ENCODE measurements around the gene MAPK13.
"Not testable (repeated sequence)": the region's sequence is repeated elsewhere in the genome, so short reads cannot be mapped to it uniquely, and the experiment has no call there.

MAPK13 gene

GRCh38 chr6:36127462-36128016 is 2.8 kb upstream of the MAPK13 start:
- no peak for DNase-seq (ENCODE audit: low read depth, low spot score)

- no peak for DNase-seq (ENCODE audit: low read depth, low spot score)
Observed at GRCh38 chr6:36128073-36128472, 2.2 kb upstream of the MAPK13 start.

- DNase-seq (ENCODE audit: low read depth, low spot score): no peak
Observed at GRCh38 chr6:36128793-36129192, 1.5 kb upstream of the MAPK13 start.

GRCh38 chr6:36129334-36129733 is 979 bp upstream of the MAPK13 start:
- not testable (repeated sequence) for DNase-seq (ENCODE audit: low read depth, low spot score)

- no peak for DNase-seq (ENCODE audit: low read depth, low spot score)
Observed at GRCh38 chr6:36130667-36131510, 576 bp downstream of the MAPK13 start.

- DNase-seq (ENCODE audit: low read depth, low spot score): no peak
Observed at GRCh38 chr6:36131511-36132245, 1.4 kb downstream of the MAPK13 start.

GRCh38 chr6:36132246-36132895 is 2.1 kb downstream of the MAPK13 start:
- DNase-seq (ENCODE audit: low read depth, low spot score): no peak

- no peak for DNase-seq (ENCODE audit: low read depth, low spot score)
Observed at GRCh38 chr6:36133148-36133547, 2.8 kb downstream of the MAPK13 start.

- DNase-seq (ENCODE audit: low read depth, low spot score): no peak
Observed at GRCh38 chr6:36133912-36134311, 3.6 kb downstream of the MAPK13 start.

GRCh38 chr6:36135053-36135731 is 4.9 kb downstream of the MAPK13 start:
- DNase-seq (ENCODE audit: low read depth, low spot score): no peak

GRCh38 chr6:36136034-36136433 is 5.7 kb downstream of the MAPK13 start:
- DNase-seq (ENCODE audit: low read depth, low spot score): no peak

- DNase-seq (ENCODE audit: low read depth, low spot score): no peak
Observed at GRCh38 chr6:36136551-36136950, 6.2 kb downstream of the MAPK13 start.

GRCh38 chr6:36138667-36139066 is 8.4 kb downstream of the MAPK13 start:
- DNase-seq (ENCODE audit: low read depth, low spot score): no peak

GRCh38 chr6:36139431-36139830 is 9.1 kb downstream of the MAPK13 start:
- DNase-seq (ENCODE audit: low read depth, low spot score): no peak

GRCh38 chr6:36139991-36140710 is 9.8 kb downstream of the MAPK13 start:
- no peak for DNase-seq (ENCODE audit: low read depth, low spot score)

- DNase-seq (ENCODE audit: low read depth, low spot score): no peak
Observed at GRCh38 chr6:36141091-36141490, 10.8 kb downstream of the MAPK13 start.

GRCh38 chr6:36141961-36142360 is 11.6 kb downstream of the MAPK13 start:
- no peak for DNase-seq (ENCODE audit: low read depth, low spot score)

GRCh38 chr6:36142971-36143838 is 12.9 kb downstream of the MAPK13 start:
- no peak for DNase-seq (ENCODE audit: low read depth, low spot score)

- DNase-seq (ENCODE audit: low read depth, low spot score): no peak
Observed at GRCh38 chr6:36145495-36145894, 15.2 kb downstream of the MAPK13 start.

- DNase-seq (ENCODE audit: low read depth, low spot score): no peak
Observed at GRCh38 chr6:36147294-36147693, 17.0 kb downstream of the MAPK13 start.

All from smooth muscle cell of the brain vasculature (primary cell).